RWPE2 (cell line): ENCODE results near the gene CORO2B.

Experiments
- ATAC-seq: fragments of 200-7000 bp; cut with Tn5 transposase; 3 replicates; pipeline ENCODE4 v1.9.1; 2021; ENCODE audit warnings: low read depth
- DNase-seq: peaks from one replicate; pipeline ENCODE4 v3.0.0-alpha.2; 2020; ENCODE audit warnings: low spot score
- H3K27ac ChIP-seq: fragments of 450-650 bp; 2 replicates; pipeline ENCODE4 v1.5.1; 2017; ENCODE audit warnings: mild to moderate bottlenecking; ENCODE audit not compliant: poor library complexity, severe bottlenecking
- H3K27me3 ChIP-seq: fragments of 250-450 bp; sonication (Bioruptor Pico); 2 replicates; pipeline ENCODE4 v1.5.1; 2021; ENCODE audit warnings: mild to moderate bottlenecking, moderate library complexity; ENCODE audit not compliant: insufficient read depth, poor library complexity, severe bottlenecking
- H3K36me3 ChIP-seq: fragments of 250-450 bp; sonication (Bioruptor Pico); 2 replicates; pipeline ENCODE4 v1.5.1; 2020; ENCODE audit warnings: low read depth, mild to moderate bottlenecking, moderate library complexity
- H3K4me1 ChIP-seq: fragments of 250-450 bp; sonication (Bioruptor Pico); 2 replicates; pipeline ENCODE4 v1.5.1; 2021; ENCODE audit warnings: mild to moderate bottlenecking, moderate library complexity; ENCODE audit not compliant: insufficient read depth, poor library complexity, severe bottlenecking
- H3K4me3 ChIP-seq: fragments of 250-450 bp; sonication (Bioruptor Pico); 2 replicates; pipeline ENCODE4 v1.5.1; 2021; ENCODE audit warnings: mild to moderate bottlenecking, moderate library complexity; ENCODE audit not compliant: severe bottlenecking
- H3K9me3 ChIP-seq: fragments of 250-450 bp; sonication (Bioruptor Pico); 2 replicates; pipeline ENCODE4 v1.5.1; 2021; ENCODE audit warnings: mild to moderate bottlenecking, moderate library complexity; ENCODE audit not compliant: severe bottlenecking
- TF ChIP-seq, protein P1 (sequence below): fragments of 450-650 bp; IDR thresholded peaks from one replicate; pipeline ENCODE4 v1.5.1; 2017; ENCODE audit warnings: mild to moderate bottlenecking, moderate library complexity; ENCODE audit not compliant: poor library complexity, severe bottlenecking

CORO2B gene

DNA sequence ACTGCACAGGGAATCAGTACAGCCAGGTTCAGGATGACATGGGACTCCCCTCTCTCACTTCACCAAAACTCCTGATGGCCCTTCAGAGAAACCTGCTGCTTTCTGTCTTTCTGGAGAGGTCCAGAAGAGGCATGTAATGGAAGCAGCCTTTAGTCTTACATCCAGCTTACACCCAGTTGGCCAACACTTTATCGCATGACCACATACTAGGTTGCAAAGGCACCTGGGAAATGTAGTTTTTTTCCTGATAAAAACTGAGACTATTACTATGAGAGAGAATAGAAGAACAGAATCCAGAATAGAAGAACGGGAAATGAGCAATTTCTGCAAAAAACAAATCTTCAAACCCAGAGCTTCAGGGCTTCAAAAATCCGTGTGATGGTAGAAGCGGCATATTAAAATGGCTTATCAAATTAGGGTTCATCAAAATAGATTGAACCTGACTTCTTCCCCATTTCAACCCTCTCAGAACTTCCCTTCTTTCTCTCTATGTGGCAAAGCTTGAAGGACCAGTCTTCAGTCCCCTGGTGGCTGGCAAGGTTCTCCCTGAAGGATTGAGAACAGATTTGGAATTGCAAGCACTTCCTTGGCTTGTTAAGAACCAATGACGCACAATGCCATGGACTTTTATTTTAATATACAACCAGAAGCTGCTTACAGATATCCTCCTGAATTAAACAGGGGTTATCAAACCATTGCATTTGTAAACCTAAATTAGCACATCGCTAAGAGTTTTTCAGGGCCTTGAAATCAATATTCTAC is 34.4 kb downstream of the CORO2B start:
- Histone ChIP-seq H3K4me3 (no peak overlapping the region), H3K9me3 (no peaks in the 10 kb centered on the region), H3K27me3 (no peaks in the 10 kb centered on the region), H3K36me3 (no peaks in the 10 kb centered on the region), H3K27ac (no peak overlapping the region), H3K4me1 (no peaks in the 10 kb centered on the region)
- DNase-seq (no peak), ATAC-seq (no peak)
- TF ChIP-seq, protein P1, sequence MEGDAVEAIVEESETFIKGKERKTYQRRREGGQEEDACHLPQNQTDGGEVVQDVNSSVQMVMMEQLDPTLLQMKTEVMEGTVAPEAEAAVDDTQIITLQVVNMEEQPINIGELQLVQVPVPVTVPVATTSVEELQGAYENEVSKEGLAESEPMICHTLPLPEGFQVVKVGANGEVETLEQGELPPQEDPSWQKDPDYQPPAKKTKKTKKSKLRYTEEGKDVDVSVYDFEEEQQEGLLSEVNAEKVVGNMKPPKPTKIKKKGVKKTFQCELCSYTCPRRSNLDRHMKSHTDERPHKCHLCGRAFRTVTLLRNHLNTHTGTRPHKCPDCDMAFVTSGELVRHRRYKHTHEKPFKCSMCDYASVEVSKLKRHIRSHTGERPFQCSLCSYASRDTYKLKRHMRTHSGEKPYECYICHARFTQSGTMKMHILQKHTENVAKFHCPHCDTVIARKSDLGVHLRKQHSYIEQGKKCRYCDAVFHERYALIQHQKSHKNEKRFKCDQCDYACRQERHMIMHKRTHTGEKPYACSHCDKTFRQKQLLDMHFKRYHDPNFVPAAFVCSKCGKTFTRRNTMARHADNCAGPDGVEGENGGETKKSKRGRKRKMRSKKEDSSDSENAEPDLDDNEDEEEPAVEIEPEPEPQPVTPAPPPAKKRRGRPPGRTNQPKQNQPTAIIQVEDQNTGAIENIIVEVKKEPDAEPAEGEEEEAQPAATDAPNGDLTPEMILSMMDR: no peak

DNA sequence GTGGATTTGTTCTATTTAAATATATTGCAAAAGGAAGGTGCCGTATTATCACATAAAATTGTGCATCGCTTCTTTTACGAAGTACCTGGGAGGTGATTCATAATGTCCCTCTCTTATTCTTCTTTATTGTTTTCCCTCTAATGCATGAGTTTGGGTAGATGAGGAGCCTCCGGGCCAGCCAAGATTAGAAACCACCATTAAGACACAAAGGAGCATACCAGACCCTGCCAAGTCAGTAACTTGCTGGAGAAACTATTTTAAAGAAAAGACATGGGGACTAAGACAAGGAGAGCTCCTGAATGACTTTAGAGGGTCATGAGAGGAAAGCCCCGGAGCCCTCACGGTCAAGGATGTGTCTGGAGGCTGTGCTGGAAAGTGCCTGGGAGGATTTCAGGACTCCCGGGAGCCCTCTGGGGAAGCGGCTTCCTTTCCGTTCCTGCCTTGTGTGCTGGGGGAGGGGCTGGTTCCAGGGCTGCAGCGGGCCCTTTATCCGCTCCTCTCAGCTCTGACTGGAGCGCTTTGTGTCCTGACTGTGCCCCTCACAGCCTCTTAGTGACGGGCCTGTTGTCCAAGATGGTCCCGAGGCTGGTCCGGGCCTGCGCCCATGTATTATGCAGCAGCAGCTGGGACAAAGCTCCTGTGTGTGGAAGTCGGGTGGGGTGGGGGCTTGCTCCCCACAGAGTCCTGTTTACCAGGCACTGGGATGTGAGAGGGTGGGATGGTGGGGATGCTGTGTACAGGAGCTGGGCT is 35.7 kb downstream of the CORO2B start:
- Histone ChIP-seq H3K4me1 (no peaks in the 10 kb centered on the region), H3K36me3 (no peaks in the 10 kb centered on the region), H3K27ac (no peak overlapping the region), H3K9me3 (no peaks in the 10 kb centered on the region), H3K4me3 (no peak overlapping the region), H3K27me3 (no peaks in the 10 kb centered on the region)
- ATAC-seq: no peak
- no peak for DNase-seq
- TF ChIP-seq, protein P1: no peak

DNA sequence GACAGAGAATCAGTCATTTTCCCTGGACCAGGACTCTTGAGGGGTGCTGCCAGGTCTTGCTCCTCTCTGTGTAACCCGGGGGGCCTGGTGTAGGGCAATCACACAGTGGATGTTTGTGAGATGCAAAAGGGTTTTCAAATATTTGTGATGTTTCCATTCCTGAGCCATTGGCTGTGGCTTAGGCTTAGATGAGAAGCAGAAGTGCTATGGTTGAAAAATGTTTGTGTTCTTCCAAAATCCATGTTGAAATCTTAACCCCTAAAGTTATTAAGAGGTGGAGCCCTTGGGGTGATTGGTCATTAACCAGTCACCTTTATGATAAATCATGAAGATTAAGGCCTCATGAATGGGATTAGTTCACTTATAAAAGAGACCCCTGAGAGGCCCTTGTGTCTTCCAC is 36.5 kb downstream of the CORO2B start:
- no peak overlapping the region for H3K27ac ChIP-seq
- H3K4me1 ChIP-seq: no peaks in the 10 kb centered on the region
- H3K4me3 ChIP-seq: no peak overlapping the region
- TF ChIP-seq, protein P1: no peak
- DNase-seq: no peak
- no peak for ATAC-seq
- H3K36me3 ChIP-seq: no peaks in the 10 kb centered on the region
- H3K9me3 ChIP-seq: no peaks in the 10 kb centered on the region
- H3K27me3 ChIP-seq: no peaks in the 10 kb centered on the region

DNA sequence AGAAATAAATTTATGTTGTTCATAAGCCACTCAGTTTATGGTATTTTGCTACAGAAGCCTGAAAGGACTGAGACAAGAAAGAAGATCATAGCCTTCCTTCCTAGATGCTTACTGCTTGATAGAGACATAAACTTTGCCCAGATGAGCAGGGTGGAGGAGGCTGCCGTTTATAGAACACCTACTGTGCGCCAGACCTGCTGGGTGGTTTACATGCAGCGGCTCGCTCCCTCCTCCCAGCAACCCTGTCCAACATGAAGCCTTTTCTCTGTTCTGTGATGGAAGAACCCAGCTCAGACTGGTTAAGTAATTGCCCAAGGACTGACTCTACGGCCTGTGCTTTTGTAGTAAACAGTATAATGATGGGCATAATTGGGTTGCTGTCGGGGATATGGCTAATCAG is 37.0 kb downstream of the CORO2B start:
- no peak overlapping the region for H3K27ac ChIP-seq
- DNase-seq (no peak), ATAC-seq (no peak)
- H3K4me3 ChIP-seq: no peak overlapping the region
- no peaks in the 10 kb centered on the region for H3K4me1 ChIP-seq
- H3K9me3 ChIP-seq: no peaks in the 10 kb centered on the region
- TF ChIP-seq, protein P1: no peak
- no peaks in the 10 kb centered on the region for H3K36me3 ChIP-seq
- no peaks in the 10 kb centered on the region for H3K27me3 ChIP-seq

DNA sequence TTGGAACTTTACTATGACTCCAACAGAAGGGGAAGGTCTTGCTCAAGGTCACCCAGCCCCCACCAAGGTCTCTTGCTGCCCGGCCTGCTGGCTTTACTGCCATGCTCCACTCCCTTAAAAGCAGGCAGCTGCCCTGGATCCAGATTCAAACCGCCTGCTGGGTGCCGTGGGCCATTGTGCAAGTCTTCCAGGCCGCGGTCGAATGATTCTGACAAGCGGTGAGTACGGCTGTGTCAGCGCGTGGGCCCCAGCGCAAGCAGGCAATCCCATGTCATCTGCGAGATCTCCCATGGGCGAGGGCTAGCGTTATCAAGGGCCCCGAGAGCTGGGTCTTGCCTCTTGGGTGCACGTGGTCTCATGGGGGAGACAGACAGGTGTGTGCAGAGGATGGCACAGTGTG is 37.6 kb downstream of the CORO2B start:
- Histone ChIP-seq H3K36me3 (no peaks in the 10 kb centered on the region), H3K4me1 (no peaks in the 10 kb centered on the region), H3K27ac (no peak overlapping the region), H3K4me3 (no peak overlapping the region), H3K27me3 (no peaks in the 10 kb centered on the region), H3K9me3 (no peaks in the 10 kb centered on the region)
- TF ChIP-seq, protein P1: no peak
- no peak for ATAC-seq
- DNase-seq: no peak
